ENCODE results near the gene STKLD1.

GRCh38 chr9:133362359-133363044, 13.7 kb upstream of the STKLD1 start:
- TF ChIP-seq EZH2 (IDR thresholded peaks at IDR 0.05; ENCODE audit: low read depth) (no peak), CTCF (conservative IDR thresholded peaks at IDR 0.05) (no peak)

Measured in PC-9 (cell line).